Superior temporal gyrus (tissue), 1 donor: ENCODE data around the gene THSD7B.
"Not testable (repeated sequence)": the region's sequence is repeated elsewhere in the genome, so short reads cannot be mapped to it uniquely, and the experiment has no call there.

ENCODE experiments used
- DNase-seq: peaks from one replicate; pipeline ENCODE4 v3.0.0-alpha.2; 2016; ENCODE audit errors: extremely low spot score

Gene THSD7B

DNA sequence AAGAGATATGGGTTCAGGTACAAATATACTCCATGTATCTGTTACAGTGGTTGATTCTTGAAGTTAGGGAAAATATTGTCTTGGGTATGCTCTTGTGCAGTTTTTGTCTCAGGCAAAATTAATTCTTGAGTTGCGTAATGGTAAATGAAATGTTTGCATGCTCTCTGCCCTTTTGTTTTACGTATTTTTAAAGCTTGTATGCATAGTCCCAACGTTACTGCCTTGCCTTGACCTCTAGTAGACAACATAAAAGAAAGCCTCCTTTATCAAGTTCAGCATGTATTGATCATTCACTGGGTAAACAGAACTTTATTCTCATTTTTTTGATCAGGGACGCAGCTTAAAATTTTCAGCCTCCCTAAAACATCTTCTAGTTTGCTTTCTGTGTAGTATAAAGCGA lies 283.1 kb downstream of the THSD7B start:
- DNase-seq: no peak

DNA sequence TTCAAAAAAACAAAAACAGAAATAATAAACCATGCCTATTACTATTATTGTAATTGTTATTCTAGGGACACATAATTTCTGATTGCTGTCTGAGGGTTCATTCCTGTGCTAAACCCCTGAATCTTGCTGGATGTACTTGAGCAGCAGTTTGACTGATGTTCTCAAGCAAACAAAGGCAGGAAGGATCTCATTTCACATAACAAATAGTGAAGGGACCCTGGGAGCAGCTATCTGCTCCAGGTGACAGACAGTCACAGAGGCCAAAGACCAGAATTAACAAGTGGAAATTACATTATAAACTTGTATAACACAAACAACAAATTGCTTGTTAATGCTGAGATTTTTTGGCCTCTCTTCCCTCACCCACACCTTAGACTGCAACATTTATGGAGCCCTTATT lies 284.2 kb downstream of the THSD7B start:
- no peak for DNase-seq

DNA sequence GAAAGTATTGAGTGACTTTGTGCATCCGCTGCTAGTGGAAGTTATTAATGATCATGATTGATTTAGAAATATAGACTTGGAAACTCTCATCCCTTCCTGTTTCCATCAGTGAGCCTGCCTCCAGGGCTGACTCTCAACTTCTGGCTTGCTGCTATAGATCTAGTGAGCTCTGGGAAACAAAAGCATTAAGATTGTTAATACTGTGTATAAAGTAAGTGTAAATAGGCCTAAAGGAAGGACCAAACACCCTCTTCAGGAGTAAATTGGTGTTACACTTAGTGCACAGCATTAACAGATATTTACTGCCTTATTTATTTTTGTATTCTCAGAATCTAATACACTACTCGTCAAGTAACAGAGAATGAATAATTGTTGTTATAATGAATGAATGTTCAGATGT lies 285.6 kb downstream of the THSD7B start:
- no peak for DNase-seq

DNA sequence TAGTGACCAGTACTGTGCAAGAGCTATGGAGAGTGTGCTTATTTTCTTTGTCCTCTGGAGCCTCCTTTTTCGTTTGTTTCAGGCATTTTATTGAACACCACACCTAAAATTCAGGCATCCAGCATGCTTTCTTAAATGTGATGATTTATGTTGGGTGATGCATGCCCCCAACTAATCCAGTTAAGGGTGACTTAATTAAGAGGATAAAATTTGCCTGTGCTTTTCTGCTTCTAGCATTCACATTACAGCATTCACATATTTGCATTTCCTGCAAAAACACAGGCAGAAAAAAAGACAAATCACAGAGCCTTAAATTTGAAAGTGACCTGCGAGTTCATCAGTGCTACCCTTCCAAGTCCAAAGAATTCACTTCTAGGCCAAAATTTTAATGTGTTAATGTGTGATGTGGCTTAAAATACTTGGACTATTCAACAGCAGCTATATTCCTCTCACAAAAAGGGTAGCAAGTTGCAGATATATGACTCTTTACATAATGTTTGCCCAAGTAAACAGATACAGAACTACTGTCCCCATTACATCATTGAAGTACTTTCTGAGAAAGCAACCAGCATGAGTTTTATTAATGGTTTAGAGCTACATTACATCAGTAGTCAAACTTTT lies 286.5 kb downstream of the THSD7B start:
- DNase-seq: no peak

DNA sequence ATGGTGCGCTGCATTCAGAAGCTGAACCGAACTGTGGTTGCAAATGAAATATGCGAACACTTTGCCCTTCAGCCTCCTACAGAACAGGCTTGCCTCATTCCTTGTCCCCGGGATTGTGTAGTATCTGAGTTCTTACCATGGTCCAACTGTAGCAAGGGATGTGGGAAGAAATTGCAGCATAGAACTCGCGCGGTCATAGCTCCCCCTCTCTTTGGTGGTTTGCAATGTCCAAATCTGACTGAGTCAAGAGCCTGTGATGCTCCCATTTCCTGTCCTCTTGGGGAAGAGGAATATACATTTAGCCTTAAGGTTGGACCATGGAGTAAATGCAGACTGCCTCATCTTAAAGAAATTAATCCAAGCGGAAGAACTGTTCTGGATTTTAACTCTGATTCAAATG lies 291.4 kb downstream of the THSD7B start:
- no peak for DNase-seq

DNA sequence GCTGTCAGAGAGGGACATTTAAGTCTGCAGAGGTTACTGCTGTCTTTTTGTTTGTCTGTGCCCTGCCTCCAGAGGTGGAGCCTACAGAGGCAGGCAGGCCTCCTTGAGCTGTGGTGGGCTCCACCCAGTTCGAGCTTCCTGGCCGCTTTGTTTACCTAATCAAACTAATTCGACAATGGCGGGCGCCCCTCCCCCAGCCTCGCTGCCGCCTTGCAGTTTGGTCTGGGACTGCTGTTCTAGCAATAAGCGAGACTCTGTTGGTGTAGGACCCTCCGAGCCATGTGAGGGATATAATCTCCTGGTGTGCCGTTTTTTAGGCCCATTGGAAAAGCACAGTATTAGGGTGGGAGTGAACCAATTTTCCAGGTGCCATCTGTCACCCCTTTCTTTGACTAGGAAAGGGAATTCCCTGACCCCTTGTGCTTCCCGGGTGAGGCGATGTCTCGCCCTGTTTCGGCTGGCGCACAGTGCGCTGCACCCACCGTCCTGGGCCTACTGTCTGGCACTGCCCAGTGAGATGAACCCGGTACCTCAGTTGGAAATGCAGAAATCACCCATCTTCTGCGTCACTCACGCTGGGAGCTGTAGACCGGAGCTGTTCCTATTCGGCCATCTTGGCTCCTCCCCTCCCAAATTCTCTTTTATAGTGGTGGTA lies 310.9 kb downstream of the THSD7B start:
- not testable (repeated sequence) for DNase-seq

DNA sequence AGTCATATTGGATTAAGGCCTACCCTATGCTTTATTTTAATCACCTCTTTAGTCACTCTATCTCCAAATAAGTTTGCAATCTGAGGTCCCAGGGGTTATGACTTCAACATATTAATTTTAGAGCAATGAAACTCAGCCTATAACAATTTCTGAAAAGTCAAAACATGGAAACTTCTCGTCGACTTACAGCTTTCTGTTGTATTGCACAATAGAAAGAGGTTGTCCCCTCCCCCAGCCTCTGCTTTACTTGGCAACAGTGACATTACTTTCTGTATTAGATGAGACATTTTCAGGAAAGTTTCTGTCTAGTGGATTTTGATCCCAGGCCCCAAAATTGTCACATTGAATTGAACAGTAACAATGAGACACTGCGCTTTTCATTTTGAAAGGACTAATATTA lies 326.4 kb downstream of the THSD7B start:
- DNase-seq: no peak

DNA sequence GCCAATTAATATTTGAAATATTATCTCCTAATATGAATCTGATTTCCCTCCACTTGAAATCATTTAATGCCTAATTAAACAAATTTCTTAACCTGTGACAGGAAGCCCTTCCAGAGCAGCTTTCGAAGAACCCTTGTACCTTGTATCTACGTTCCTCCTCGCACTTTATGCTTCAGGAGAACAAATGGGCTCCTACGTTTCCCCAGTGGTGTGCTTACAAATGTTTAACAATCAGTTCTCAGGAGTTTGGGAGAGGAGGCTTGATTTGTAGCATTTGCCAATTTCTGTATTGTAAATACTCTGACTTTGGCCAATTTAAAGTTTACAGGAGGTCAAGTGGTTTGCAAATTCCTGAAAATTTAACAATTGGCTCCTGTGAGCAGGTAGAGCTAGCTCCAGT lies 327.8 kb downstream of the THSD7B start:
- DNase-seq: no peak

DNA sequence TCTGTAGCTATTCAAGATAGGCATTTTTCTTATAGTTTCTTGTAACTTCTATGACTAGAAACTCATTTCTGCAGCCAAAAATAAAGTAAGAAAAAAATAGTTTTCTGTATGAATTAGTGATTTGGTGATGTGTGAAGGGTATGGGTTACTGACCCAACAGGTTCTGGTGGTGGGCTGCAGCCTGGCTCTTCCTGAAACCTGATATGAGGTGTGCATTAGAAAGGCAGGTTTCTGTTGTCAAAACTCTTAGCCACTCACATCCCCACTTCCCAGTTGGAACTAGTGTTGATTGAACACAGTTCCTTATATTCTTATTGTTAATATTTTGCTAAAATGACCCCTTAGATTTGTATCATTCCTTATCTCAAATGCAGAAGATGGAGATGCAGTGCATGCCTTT lies 330.8 kb downstream of the THSD7B start:
- no peak for DNase-seq

DNA sequence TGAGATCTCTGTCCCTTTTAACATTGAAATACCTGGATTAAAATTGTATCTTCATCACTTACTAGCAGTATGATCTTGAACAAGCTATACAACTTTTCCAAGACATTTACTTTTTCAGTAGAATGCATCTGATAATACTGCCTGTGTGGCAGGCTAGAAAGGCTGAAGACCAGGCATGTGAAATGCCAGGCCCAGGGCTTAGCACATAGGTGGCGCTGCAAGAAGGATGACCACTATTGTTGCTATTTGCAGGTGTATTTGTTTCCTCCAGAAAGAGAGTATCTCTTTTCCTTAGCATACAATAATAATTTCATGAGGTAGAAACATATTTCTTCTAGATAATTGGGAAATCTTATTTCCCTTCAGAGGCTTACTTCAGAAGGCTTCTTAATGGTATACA lies 331.3 kb downstream of the THSD7B start:
- no peak for DNase-seq

DNA sequence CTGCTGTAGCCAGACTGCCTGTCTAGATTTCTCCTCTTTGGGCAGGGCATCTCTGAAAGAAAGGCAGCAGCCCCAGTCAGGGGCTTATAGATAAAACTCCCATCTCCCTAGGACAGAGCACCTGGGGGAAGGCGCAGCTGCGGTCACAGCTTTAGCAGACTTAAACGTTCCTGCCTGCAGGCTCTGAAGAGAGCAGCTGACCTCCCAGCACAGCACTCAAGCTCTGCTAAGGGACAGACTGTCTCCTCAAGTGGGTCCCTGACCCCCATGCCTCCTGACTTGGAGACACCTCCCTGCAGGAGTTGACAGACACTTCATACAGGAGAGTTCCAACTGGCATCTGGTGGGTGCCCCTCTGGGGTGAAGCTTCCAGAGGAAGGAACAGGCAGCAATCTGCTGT lies 336.5 kb downstream of the THSD7B start:
- not testable (repeated sequence) for DNase-seq

DNA sequence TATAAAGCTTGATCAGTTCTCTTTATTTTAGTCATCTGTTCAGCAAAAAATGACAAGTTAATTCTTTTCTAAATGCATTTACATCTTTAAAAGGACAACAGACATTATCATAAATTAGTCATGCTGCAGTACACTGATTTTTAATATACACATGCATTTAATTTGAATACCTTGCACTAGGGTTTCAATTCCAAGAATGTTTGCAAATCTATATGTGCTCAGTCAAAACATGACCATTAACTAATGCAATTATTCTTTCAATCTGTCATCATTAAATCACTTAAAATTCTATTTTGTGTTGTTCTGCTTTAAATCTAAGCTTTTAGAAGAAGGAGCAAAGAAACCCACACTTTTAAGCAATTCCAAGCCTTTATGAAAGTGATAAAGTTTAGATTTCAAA lies 342.6 kb downstream of the THSD7B start:
- no peak for DNase-seq

DNA sequence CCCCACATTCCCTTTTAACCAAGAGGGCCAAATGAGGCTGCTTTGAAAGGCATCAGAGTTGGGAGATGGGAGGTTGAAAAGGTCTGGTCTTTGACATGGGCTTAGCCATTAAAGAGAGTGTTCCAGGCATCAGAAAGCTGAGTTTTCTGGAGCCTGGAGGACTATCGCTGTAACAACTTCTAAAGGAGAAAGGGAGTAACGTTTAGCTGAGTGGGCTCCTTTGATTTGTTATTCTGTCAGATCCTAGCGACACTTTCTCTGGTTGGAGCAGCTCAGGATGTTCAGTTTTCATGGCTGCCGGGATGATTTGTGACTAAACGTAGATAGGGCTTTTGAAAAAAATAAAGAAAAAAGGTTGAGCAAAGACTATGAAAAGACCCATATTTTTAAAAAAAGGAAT lies 346.6 kb downstream of the THSD7B start:
- DNase-seq: no peak

DNA sequence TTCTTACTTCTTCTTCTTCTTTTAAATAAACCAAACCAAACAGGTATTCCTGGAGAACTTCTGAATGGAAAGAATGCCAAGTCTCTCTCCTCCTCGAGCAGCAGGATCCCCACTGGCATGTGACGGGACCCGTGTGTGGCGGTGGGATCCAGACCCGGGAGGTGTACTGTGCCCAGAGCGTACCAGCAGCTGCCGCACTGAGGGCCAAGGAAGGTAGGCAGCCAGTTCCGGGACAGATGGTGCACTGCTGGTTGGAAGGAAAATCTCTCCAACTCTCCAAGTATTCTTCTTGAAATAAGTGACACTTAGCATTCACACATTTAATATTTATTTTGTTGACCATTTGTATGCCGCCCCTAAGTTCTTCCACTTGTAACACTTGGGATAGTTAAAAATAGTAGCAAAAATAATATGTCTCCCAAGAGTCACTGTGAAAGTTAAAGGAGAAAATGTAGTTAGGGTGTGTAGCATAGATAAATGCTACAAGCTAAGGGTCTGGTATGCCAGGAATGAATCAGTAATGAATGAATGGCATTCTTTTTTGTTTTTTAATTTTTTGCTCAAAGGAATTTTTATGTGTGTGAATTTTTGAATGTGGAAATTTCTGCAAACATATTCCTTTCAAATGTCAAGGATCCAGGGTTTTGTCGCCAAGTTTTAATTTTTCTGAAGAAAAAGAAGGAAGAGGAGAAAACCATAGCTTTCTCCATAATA lies 349.9 kb downstream of the THSD7B start:
- no peak for DNase-seq

DNA sequence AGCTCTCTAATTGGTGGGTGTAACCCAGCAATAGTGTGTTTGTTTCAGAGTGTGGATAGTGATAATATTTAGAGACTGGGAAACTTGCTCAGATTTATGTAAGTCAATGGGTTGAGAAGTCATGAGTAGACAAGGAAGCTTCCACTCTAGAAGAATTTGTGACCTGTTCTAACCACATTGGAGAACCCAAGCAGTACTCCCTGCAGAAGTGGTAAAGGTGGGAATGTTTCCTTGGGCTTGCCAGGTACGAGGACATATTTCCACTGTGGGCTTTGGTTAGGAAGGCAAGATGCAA lies 350.4 kb downstream of the THSD7B start:
- no peak for DNase-seq

DNA sequence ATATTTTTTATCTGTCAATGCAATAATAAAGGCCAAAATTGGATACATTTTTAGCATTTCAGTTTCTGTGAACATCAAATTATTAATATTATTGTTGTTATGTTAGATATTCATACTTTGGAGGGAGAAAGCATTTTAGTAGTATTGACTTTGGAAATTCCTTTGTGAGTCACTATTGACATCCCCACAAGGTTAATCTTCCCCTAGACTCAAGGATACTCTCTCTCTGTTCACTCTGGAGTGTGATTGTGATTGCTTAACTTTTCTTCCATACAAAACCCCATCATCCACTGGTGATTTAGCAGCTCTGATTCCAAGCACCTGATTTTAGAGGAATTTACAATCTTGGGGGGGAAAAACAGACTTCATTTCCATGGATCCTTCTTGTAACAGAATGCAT lies 352.0 kb downstream of the THSD7B start:
- DNase-seq: no peak

DNA sequence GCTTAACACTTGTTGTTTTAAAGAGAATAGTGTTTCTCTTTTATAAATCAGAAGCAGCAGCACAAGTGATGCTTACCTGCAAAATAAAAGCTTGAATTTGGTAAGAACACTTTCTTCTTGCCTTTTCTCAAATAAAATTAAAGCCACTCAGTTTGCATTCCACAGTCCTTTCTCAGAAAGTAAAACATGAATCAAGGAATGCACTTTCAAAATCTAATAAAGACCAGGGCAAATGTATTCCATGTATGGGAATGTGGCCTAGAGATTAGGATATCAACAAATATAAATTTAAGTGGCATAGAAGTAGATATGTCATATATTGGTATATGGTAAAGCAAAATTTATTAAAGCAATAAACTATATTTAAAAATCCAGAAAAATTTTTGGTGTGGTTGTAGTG lies 352.8 kb downstream of the THSD7B start:
- no peak for DNase-seq

DNA sequence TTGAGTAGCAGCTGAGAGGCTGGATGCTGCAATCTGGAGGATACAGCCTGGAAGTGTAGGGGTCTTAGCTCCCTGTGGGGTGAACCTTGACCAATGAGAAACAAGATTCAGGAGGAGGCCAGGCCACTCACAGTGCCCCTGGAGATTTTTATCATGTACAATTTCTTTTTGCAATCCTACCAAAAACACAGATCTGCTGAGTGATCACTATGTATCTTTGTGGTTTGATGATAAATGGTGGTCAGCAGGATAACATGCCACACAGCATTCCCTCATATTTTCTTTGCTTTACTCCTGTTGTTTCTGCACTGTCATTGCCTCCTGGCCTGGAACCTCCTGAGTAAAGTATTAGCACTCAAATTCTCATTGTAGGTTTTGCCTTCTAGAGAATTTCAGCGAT lies 357.9 kb downstream of the THSD7B start:
- DNase-seq: no peak

DNA sequence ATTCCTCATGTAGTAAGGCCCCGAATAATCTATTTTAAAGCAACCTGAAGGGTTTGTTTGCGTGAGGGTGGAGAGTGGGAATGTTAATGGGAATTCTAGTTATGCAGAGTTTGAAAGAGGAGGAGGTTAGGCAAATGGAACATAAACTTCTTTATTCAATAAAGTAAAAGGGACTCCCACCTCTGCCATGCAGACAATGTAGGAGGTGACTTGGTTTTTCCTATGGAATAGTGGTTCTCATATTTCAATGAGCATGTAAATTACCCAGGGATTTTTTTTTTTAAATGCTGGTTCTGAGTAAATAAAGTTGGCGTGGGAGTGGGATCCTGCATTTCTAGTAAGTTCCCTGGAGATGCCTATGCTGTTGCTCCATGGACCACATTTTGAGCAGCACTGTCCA lies 367.9 kb downstream of the THSD7B start:
- no peak for DNase-seq

DNA sequence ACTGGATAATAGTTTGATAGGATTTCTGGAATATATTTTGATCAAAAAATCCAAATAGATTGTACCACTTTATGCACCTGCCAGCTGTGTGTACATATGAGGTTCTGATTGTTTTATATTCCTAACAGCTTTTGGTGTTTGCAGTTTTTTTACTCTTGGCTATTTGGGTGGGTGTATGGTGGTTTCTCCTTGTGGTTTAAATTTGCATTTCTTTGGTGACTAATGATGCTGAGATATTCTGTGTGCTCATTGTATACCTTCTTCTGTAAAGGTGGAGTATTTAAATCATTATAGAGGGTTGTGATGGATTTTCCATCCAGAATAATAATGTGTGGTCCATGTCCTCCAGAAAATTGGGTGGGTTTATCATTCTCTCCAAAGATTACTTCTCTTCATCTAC lies 372.9 kb downstream of the THSD7B start:
- DNase-seq: no peak

DNA sequence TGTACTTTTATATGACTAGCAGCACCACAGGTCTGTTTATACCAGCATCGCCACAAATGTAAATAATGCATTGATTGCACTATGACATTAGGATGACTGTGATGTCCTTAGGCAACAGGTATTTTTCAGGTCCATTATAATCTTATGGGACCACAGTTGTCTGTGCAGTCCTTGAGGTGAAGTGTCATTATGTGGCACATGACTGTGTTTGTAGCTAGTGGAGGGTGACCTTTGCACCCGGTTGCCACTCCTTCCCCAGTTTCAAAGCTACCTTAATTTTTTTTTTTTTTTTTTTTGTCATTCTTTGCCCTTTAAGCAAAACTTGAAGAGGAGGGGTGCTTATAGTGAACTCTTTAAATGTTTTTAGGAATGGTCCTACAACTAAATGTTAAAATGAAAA lies 386.4 kb downstream of the THSD7B start:
- no peak for DNase-seq

DNA sequence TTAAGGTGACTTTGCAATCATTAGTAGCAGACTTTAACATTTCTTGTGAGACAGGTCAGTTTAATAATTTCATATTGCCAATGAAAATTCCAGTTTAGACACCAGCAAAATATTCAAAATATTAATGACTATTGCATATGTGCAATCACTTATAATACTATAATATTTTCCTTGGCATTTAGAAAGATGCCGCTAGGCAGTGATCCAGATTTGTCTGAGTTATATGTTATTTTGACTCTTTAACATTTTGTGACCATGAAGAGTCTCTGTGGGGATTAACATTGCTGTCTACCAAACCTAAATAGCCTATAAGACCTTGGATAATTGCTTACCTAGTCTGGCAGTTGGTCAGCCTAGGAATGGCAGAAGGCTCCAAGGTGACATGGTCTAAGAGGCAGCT lies 389.6 kb downstream of the THSD7B start:
- no peak for DNase-seq

DNA sequence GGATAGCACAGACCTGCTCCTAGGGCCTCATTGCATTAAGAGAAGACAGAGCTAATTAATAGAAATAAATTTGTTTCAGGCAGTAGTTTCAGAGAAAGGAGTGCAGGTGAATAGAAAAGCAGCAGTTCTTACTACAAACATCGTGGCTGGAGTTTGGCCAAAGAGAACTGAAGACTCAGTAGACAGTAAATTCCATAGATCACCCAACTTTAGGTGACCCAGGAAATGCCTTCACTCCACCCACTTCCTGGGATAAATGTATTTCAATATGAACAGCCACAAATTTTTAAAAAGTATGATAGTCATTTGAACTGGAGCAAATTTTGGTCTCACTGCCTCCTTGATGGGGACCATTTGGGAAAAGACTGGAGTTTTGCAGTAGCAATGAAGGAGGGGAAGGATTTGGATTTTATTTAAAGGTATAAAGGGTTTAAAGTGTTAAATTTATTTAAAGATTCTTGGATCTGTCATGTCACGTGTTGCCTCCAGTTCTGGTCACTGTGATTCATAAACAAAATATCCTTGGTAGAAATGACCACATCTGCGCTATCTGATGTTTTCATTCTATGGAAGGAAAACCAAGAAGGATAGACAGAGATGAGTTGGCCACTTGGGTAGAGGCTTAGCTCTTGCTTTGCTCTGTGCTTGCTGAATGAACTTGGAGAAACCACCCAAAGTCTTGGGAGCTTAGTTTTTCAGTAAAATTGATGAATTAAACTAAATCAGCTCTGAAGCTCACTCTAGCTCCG lies 390.2 kb downstream of the THSD7B start:
- DNase-seq: no peak
